Thyroid gland (tissue), 4 donors: Measurements from ENCODE around the gene SEMA5B.

Source experiments
- POLR2A ChIP-seq, 2 donors: fragments of 450-650 bp; IDR thresholded peaks; one replicate each; pipeline ENCODE4 v1.6.1; 2017; ENCODE audit warnings: antibody characterized with exemption in 2 of 2, mild to moderate bottlenecking in 2 of 2, moderate library complexity in 1 of 2
- TF ChIP-seq, protein P1 (sequence below), 6 experiments: fragments of 200-600 bp in 3 of 6; fragments of 450-650 bp in 3 of 6; sonication (generic) in 3 of 6; IDR thresholded peaks; one replicate each; pipeline ENCODE4 v1.5.1; 2016 to 2019; ENCODE audit warnings: antibody characterized with exemption in 6 of 6, mild to moderate bottlenecking in 2 of 6, inconsistent platforms in 1 of 6, moderate library complexity in 1 of 6

DNA sequence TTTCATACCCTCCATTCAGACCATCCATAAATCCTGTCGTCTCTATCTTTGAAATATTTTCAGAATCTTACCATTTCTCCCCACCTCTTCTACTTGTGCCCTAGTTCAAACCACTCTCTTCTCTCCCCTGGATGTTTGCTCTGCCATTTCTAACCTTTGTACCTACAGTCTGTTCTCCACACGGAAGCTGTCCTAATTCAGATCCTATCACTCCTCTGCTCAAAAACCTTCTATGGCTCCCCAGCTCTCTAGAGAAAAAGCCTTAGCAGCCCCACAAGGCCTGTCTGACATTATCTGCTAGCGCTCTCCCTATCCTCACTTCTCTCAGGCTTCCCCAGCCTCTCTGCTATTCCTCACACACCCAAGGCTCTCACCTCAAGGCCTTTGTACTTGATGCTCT, 4.5 kb upstream of the SEMA5B start:
- TF ChIP-seq, protein P1, sequence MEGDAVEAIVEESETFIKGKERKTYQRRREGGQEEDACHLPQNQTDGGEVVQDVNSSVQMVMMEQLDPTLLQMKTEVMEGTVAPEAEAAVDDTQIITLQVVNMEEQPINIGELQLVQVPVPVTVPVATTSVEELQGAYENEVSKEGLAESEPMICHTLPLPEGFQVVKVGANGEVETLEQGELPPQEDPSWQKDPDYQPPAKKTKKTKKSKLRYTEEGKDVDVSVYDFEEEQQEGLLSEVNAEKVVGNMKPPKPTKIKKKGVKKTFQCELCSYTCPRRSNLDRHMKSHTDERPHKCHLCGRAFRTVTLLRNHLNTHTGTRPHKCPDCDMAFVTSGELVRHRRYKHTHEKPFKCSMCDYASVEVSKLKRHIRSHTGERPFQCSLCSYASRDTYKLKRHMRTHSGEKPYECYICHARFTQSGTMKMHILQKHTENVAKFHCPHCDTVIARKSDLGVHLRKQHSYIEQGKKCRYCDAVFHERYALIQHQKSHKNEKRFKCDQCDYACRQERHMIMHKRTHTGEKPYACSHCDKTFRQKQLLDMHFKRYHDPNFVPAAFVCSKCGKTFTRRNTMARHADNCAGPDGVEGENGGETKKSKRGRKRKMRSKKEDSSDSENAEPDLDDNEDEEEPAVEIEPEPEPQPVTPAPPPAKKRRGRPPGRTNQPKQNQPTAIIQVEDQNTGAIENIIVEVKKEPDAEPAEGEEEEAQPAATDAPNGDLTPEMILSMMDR (IDR thresholded peaks at IDR 0.05), result no peak
- TF ChIP-seq POLR2A (IDR thresholded peaks at IDR 0.05), result no peak
